K562 (cell line): ENCODE results near the gene FXR1.

Experiments used
- CHD2 ChIP-seq: IDR thresholded peaks from 2 replicates; pipeline ENCODE4 v1.6.1; 2011; ENCODE audit warnings: low read depth, low read length
- FOS ChIP-seq: IDR thresholded peaks from 3 replicates; pipeline ENCODE4 v1.6.1; 2011; ENCODE audit not compliant: insufficient read length; ENCODE audit errors: extremely low read depth
- FOXA1 ChIP-seq: fragments of 450-650 bp; IDR thresholded peaks from 2 replicates; pipeline ENCODE4 v1.6.1; 2016; ENCODE audit warnings: mild to moderate bottlenecking, borderline replicate concordance
- HMGN3 ChIP-seq: IDR thresholded peaks from 2 replicates; pipeline ENCODE4 v1.6.1; 2011; ENCODE audit warnings: borderline replicate concordance, low read depth, mild to moderate bottlenecking, mixed read lengths, low read length; ENCODE audit not compliant: insufficient read length; ENCODE audit errors: extremely low read depth
- ILF3 ChIP-seq: fragments of 450-650 bp; IDR thresholded peaks from 2 replicates; pipeline ENCODE4 v1.6.1; 2018; ENCODE audit warnings: antibody characterized with exemption, mild to moderate bottlenecking, moderate library complexity, borderline replicate concordance
- NFYB ChIP-seq: IDR thresholded peaks from 2 replicates; pipeline ENCODE4 v1.6.1; 2011; ENCODE audit warnings: mild to moderate bottlenecking, moderate library complexity; ENCODE audit not compliant: insufficient read length; ENCODE audit errors: extremely low read depth
- RCOR1 ChIP-seq, 2 experiments: IDR thresholded peaks; 2 replicates each; pipeline ENCODE4 v1.6.1; 2012; ENCODE audit warnings: low read depth in 2 of 2, low read length in 2 of 2, borderline replicate concordance in 1 of 2, improper control_type of control experiment in 1 of 2
- SMARCA5 ChIP-seq: fragments of 450-650 bp; IDR thresholded peaks from 2 replicates; pipeline ENCODE4 v1.6.1; 2016
- TBL1XR1 ChIP-seq, 2 experiments: IDR thresholded peaks; 2 replicates each; pipeline ENCODE4 v1.6.1; 2012; ENCODE audit warnings: improper control_type of control experiment in 2 of 2, low read length in 2 of 2, mild to moderate bottlenecking in 1 of 2
- ZNF143 ChIP-seq: sonication (generic); formaldehyde crosslinking; IDR thresholded peaks from 2 replicates; pipeline ENCODE4 v1.9.0; 2022; ENCODE audit warnings: mild to moderate bottlenecking, missing genetic modification reagents
- TF ChIP-seq, protein P1 (sequence below), 3 experiments: IDR thresholded peaks in 2 of 3; conservative IDR thresholded peaks in 1 of 3; 2 replicates each; pipeline ENCODE4 v1.5.1; 2011 to 2012; ENCODE audit warnings: low read length in 3 of 3, mild to moderate bottlenecking in 3 of 3, control low read depth in 2 of 3, improper control_type of control experiment in 1 of 3, inconsistent platforms in 1 of 3, low read depth in 1 of 3, mixed read lengths in 1 of 3, moderate library complexity in 1 of 3; ENCODE audit not compliant: insufficient read depth in 2 of 3

DNA sequence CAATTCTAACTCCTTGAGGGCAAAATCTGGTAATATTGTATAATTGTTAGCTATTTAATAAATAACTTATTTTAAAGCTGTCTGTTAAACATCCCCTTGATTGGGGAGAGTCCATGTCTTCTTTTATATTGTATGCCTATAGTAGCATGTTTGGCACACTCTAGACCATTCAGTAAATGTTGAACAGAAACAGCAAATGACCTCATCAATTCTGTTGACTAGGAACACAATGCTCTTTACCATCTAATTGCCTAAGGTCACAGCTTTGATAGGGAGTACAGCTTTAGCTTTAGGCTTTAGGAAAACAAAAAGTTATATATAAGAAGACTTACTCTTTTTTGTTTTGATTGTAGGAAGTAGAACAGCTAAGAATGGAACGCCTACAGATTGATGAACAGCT, 50.1 kb downstream of the FXR1 start:
- no peak for TF ChIP-seq SMARCA5
- no peak for TF ChIP-seq ZNF143
- TF ChIP-seq ILF3 = no peak
- TF ChIP-seq NFYB = no peak
- TF ChIP-seq RCOR1 (IDR thresholded peaks at IDR 0.05; ENCODE audit: borderline replicate concordance in 1 of 2, low read depth in 2 of 2, low read length in 2 of 2) = no peak
- TF ChIP-seq CHD2 = no peak
- no peak for TF ChIP-seq TBL1XR1 (IDR thresholded peaks at IDR 0.05; ENCODE audit: low read length in 2 of 2)
- TF ChIP-seq FOXA1 = no peak
- TF ChIP-seq, protein P1, sequence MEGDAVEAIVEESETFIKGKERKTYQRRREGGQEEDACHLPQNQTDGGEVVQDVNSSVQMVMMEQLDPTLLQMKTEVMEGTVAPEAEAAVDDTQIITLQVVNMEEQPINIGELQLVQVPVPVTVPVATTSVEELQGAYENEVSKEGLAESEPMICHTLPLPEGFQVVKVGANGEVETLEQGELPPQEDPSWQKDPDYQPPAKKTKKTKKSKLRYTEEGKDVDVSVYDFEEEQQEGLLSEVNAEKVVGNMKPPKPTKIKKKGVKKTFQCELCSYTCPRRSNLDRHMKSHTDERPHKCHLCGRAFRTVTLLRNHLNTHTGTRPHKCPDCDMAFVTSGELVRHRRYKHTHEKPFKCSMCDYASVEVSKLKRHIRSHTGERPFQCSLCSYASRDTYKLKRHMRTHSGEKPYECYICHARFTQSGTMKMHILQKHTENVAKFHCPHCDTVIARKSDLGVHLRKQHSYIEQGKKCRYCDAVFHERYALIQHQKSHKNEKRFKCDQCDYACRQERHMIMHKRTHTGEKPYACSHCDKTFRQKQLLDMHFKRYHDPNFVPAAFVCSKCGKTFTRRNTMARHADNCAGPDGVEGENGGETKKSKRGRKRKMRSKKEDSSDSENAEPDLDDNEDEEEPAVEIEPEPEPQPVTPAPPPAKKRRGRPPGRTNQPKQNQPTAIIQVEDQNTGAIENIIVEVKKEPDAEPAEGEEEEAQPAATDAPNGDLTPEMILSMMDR (IDR thresholded peaks at IDR 0.05 in 2 of 3, conservative IDR thresholded peaks at IDR 0.05 in 1 of 3; ENCODE audit: insufficient read depth in 2 of 3, low read depth in 1 of 3, low read length in 3 of 3) = no peak
- no peak for TF ChIP-seq FOS
- no peak for TF ChIP-seq HMGN3
